IPS-18c (cell line): ENCODE measurements around the gene DNAJC21.

Experiments used
- H3K4me3 ChIP-seq: 2 replicates; pipeline ENCODE4 v1.7.0; 2013; ENCODE audit warnings: low read depth, mild to moderate bottlenecking, low read length, moderate library complexity; ENCODE audit not compliant: insufficient read depth
- H3K9me3 ChIP-seq: one replicate; pipeline ENCODE4 v1.6.1; 2013; ENCODE audit warnings: mild to moderate bottlenecking, low read length, moderate library complexity; ENCODE audit not compliant: control insufficient read depth, insufficient read depth

Gene DNAJC21

DNA sequence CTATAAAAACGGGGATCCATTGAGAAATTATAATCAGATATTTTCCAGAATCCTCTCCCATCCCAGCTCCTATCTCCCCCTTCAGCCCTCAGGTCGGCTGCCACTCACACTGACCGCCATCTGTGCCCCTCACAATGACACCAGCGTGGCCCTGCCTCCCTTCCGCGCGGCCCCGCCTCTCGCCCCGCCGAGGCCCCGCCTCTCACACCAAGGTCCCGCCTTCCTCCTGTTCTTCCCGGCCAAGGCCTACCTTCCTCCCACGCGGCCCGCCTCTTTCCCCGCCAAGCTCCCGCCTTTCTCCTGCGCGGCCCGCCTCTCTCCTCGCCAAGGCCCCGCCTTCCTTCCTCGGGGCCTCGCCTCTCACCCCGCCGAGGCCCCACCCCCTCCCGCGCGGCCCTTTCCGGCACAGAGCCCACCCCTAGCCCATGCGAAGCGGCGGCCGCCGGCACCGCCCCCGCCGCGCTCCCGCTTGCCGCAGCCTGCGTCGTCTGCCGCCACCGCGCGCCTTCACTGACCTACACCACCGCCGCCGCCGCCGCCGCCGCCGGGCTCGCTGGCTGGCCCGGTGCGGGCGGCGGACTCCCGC lies at the start of gene DNAJC21:
Gene DNAJC21 (plus strand): TSS at position 426 of the 586 bp plus-strand sequence. CDS start 261 bp downstream, outside the sequence.
- Histone ChIP-seq H3K9me3 (no peaks in the 10 kb centered on the region), H3K4me3 (peak within 1 kb of the TSS; percentile 94)

DNA sequence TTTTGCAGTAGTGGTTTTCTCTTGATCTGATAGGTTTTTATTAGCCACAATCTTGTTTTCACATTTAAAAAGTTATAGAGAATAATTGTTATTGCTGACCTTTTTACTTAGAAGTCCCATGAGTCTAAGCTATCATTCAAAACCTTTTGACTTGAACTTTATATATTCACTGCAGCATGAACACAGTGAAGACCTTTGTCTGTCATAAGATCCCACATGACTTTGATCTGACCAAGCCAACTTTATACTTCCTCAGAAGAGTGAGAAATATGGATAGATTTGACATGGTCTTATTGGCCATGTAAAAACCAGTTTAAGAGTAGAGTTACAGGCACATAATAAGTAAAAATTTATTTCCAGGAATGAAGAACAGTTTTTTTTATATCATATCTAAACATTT lies 48.1 kb upstream of the DNAJC21 start:
- H3K4me3 ChIP-seq: no peak overlapping the region
- H3K9me3 ChIP-seq: no peaks in the 10 kb centered on the region

DNA sequence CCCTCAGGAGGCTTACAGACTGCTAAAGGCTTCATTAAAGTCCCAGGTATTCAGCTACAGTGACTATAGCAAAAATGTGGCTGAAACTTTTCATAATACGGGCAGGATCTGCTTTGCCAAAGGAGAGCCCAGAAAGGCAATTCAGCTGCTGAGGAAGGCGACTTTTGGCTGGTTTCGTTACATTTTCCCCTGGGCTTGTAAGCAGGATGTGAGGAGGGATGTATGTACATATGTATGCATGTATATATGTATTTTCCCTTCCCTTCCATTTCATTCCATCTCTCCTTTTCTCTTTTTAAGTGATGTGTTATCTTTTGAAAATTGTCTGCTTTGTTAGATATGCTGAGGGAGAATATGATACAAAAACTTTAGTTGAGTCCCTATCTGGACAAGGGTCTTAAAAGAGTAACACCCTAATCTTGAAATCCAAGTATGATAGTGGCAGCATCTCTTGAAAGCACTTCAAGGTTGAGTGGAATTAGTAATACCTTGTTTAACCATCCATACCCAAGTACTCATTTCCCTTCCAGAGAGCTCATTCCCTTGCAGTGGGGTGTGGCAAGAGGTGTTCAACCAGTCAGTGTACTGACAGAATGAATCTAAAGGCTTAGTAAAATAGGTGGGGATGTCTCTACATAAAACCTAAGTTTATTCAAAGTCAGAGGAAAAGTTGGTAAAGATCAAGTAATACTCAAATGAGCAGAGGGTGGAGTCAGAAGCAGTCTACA lies 42.8 kb upstream of the DNAJC21 start:
- H3K9me3 ChIP-seq: no peaks in the 10 kb centered on the region
- no peak overlapping the region for H3K4me3 ChIP-seq

DNA sequence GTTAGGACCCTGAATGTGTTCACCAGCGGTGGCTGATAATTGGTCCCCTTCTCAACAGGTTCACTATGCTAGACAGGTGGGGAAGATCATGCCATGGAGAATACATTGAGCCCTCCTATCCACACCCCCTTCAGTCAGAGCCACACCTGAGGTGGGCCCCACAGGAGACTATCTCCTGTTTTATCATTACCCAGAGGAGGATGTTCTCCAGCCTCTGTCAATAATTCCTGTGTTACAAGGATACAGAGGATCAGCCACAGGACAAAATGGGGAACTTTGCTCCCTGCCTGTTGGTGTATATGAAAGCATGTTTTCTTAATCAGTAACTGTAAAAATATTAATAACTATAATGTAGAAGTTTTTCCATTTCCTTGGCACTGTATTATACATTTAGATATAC lies 40.0 kb upstream of the DNAJC21 start:
- no peak overlapping the region for H3K4me3 ChIP-seq
- H3K9me3 ChIP-seq: no peaks in the 10 kb centered on the region

DNA sequence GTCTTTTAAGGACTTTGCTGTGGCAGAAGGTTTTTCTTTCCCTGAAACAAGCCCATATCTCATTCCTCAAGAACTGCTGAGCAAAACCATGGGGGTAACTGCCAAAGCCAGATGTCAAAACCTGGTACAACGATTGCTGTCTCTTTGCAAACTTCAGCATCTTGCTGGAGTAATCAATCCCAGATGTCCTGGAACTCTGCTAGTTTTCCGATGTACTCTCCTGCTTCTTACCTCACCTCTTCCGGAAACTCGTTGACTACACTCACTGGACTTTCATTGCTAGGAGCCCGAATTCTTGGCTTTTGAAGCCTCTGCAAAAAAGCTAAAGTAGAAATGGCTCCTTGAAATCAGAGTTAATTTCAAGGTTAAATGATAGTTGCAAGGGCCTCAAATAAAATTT lies 37.4 kb upstream of the DNAJC21 start:
- Histone ChIP-seq H3K4me3 (no peak overlapping the region), H3K9me3 (no peaks in the 10 kb centered on the region)

DNA sequence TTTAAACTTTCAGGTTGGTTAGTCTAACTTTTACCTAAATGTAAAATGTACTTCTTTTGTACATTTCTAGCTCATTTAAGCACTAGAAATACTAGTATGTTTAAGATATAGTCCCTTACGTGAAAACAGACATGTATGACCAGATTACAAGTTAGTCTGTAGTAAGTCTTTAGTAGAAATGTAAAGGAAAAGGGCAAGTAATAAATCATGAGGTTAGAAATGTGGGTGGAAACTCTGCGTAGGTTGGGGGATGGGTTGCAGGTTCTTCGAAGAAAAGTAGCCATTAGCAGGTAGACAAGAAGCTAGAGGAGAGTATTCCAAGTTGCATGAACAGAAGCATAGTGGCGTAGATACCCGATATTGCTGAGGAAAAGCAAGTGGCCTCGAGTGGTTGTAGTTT lies 36.9 kb upstream of the DNAJC21 start:
- H3K9me3 ChIP-seq: no peaks in the 10 kb centered on the region

DNA sequence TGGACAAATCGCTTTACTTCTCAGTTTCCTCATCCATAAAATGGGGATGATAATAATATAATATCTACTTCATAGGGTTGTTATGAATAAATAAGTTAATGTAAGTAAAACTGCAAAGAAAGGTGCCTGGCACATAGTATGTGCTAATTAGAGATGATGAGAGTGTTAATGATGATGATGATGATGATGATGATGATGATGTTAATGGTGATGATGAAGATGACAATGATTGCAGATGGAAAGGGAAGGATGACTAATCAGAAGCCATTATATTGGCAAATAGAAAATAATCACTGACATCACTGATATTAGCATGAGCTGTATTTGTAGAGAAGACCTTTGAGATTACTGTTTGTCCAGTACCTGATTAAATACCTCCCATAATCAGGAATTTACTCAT lies 34.6 kb upstream of the DNAJC21 start:
- H3K4me3 ChIP-seq: no peak overlapping the region
- no peaks in the 10 kb centered on the region for H3K9me3 ChIP-seq

More for the DNA sequence above, 36.9 kb upstream of the DNAJC21 start:
- H3K4me3 ChIP-seq: no peak overlapping the region

DNA sequence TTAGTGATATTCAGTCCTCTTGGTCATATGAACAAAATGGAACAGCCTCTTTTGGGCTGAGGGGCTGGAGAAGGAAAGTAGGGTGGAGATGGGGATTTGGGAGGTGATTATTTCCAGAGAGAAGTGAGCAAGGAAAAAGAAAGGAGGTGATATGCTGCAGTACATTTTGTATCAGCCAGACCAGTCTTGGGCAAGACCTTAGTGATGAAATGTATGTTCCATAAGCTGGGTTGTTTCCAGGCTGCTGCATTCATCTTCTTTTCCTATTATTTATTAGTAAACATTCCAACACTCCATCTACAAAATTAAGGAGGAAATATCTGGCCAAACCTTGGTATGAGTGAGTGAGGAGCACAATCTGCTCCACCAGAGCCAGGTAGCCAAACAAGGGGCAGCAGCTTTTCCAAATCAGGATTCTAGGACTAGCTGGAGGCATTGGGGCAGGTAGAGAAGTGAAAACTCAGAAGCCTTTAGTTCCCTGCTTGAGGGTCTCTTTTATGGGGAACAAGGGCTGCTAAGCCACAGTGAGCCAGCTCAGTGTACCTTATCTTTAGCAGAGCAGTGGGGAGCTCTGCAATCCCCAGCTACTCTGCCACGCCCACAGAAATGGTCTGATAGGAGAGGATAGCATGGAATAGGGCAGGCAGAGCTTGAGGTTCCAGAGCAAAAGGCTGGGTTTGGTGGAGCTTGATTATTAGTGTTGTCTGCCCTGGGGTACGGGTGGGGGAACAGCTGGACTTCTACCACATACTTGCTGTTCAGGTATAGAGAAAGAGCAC lies 33.5 kb upstream of the DNAJC21 start:
- H3K4me3 ChIP-seq: no peak overlapping the region
- no peaks in the 10 kb centered on the region for H3K9me3 ChIP-seq

DNA sequence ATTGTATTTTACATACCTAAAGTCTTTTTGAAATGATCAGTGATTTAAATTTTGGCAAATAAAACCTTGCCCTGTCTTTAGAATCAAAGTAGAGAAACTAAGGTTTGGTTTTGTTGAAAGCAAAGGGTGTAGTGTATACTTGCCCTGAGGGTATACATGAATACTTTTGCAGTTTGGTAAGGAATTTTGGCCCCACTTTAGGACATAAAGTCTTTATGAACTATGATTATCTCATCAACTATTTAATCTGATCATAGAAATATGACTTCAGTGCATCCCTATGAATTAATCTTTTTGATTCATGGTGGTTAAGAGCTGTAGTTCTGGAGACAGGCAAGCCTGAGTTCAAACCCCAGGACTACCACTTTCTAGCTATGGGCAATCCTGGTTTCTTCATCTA lies 31.7 kb upstream of the DNAJC21 start:
- Histone ChIP-seq H3K4me3 (no peak overlapping the region), H3K9me3 (no peaks in the 10 kb centered on the region)

DNA sequence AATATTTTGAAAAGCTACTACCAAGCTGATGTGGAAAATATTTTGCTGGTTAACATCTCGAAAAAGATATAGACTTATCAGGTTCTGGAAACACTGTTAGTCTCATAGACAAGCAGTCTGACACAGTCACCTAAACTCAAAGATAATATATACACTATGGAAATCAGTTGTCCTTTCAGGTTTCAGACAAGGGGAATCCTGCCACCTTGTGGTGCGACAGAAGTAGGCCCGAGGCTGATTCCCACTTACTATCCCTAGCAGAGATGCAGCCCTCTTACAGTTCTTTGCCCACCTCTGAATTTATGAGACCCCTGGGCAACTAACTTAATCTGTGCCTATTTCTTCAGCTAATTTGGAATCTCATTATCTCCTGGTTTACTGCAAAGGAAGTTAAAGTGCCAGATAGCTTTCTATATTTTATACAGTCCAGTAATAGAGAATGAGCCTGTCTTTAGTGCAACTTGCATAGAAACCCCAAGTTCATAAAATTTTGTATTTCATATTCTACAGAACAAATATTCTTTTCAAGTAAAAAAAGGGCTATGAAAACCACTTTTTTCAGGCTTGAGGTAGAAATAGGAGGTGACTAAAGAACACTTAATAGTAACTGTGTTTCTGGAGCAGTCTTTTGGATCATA lies 31.0 kb upstream of the DNAJC21 start:
- Histone ChIP-seq H3K9me3 (peaks cover 2% of the 10 kb centered on the region), H3K4me3 (no peak overlapping the region)

DNA sequence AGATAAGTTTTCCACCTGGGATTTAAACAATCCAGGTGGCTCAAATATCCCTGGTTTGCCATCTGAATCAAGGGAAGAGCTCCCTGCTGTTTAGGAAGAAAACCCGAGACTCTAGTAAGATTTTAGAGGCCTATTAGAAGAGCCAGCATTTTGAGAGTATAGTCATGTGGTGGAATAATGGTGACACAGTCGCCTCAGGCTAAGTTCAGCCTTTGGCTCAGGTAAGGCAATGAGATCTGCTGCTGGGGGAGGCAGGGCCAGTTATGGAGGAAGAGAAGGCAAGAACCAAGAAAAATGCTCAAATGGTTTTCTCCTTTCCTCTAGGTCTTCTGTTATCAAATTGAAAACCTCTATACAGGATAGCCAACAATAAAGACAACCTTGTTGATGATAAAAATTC lies 30.3 kb upstream of the DNAJC21 start:
- Histone ChIP-seq H3K4me3 (no peak overlapping the region), H3K9me3 (peaks cover 2% of the 10 kb centered on the region)

DNA sequence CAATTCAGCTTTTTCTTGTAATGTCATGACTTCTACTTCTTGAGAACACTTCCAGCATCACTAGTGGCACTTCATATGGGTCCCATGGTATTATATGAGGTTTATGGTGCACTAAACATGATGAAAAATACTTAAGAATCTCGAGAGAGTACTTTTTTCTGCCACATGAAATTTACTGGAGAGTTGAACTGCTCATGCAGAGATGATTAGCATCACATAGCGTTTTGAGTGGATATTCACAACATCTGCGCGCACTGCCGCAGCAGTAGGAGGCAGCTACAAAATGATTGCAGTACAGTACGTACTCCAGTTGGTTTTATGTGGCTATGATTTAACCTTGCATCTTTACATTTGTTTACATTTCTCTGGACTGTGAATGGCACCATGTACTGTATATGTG lies 28.7 kb upstream of the DNAJC21 start:
- H3K4me3 ChIP-seq: no peak overlapping the region

DNA sequence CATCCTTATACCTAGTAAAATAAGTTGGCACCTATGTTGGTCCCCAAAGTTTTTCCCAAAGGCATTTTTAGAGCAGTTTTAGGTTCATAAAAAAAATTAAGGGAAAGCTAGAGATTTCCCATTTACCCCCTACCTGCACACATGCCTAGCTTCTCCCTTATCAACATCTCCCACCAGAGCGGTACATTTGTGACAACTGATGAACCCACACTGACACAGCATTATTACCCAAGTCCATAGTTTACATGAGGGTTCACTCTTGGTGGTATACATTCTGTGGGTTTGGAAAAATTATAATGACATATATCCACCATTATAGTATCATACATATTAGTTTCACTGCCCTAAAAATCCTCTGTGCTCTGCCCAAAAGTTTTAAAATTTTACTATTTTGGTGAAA lies 26.1 kb upstream of the DNAJC21 start:
- Histone ChIP-seq H3K4me3 (no peak overlapping the region), H3K9me3 (peaks cover 2% of the 10 kb centered on the region)

More for the DNA sequence above, 28.7 kb upstream of the DNAJC21 start:
- H3K9me3 ChIP-seq: peaks cover 2% of the 10 kb centered on the region

DNA sequence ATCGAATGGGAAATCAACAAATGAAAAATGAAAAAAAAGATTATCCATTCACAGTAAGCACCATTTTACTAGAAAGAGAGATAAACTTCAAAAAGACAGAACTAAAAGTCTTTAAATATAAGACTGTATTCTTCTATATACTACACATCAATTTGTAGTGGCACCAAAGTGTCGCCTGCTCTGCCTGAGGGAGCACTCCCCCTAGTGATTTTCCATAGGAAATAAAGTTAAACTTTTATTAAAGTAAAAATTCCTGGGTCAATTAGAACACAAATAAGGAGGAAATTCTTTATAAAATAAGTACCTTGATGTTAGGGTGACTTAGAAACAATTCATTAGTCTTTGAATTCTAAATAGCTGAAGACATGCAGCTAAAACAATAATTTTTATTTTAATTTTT lies 23.8 kb upstream of the DNAJC21 start:
- Histone ChIP-seq H3K4me3 (no peak overlapping the region), H3K9me3 (peaks cover 2% of the 10 kb centered on the region)

DNA sequence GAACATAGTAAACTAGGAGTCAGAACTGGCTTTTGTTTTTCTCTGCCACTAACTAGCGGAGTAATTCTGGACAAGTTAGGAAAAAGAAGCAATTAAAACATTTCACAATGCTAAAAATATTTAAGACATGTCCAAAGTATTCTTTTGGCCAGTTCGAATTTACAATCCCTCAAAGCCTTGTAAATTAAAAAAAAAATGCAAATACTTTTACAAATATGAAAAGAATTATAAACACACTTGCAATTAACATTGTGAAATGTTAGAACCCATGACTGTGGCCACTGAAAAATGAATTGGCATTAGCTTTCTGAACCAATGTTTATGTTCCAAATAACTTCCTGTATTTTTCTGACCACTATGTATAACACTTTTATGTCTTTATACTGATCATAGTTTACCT lies 16.3 kb upstream of the DNAJC21 start:
- Histone ChIP-seq H3K9me3 (no peaks in the 10 kb centered on the region), H3K4me3 (no peak overlapping the region)

DNA sequence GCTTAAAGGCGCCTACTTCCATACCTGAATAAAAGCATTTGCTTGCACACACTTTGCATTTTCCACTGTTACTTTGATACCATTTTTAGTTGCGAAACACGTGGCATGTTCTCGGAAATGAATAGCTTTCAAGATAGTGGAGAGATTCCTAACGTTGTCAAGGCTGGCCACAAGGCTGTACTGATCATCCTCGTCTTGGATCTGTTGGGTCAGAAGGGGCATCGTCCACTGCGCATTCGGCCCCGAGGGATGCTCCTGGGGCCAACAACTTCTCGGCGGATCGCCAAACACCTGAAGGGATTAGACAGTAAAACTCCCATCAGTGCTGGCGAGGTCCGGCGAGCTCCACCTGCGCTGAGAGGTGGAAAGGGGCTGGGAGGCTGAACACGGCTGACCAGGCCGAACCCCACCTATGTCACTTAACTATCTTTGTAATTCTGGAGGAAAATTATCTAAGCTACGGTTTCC lies 14.7 kb upstream of the DNAJC21 start:
- no peaks in the 10 kb centered on the region for H3K9me3 ChIP-seq
- H3K4me3 ChIP-seq: peak overlapping the region; percentile 96

DNA sequence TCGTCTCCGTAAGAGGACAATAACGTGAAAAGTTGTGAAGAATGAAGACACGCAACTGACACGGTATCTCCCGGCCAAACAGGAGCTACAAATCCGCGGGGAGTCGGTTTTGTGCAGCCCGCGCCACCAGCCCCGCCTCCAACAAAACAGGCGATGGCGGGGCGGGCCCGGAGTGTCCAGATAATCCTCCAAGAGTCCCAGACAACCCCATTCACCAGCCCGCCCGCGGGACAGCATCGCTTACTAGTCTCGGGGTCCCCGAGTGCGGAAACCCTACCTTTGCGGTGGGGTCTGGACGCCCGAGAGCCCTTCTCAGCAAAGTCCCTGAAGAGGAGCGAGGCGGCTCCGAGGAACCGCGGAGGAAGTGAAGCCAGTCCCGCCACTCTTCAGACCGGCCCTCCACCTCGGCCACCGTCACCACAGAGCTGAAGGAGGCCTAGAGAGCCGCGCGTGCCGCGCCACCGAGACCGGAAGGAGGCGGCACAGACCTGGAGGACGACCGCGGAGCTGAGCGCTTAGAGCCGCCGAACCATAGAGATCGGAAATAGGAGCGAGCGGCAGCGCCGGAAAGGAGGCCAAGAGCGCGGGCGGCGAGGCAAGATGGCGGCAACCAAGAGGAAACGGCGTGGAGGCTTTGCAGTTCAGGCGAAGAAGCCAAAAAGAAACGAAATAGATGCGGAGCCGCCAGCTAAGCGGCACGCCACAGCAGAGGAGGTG lies 14.1 kb upstream of the DNAJC21 start, which contains the start of the genes BRIX1 and RAD1:
Gene BRIX1 (plus strand): TSS at position 573 of the 717 bp plus-strand sequence. CDS start 28 bp downstream, at position 601.
Gene RAD1 (minus strand): TSS at position 366 of the 717 bp plus-strand sequence. CDS start 612 bp downstream, outside the sequence.
- Histone ChIP-seq H3K9me3 (no peaks in the 10 kb centered on the region), H3K4me3 (peak within 1 kb of the TSS; percentile 96)
